Epithelial cell of proximal tubule (primary cell): ENCODE results near the gene PCDH15. TPM values are rescaled to one million over a fixed set of nuclear protein-coding genes. Genes with fewer than 3 reads are reported as not detected.

Experiments
- DNase-seq: peaks from one replicate; pipeline ENCODE4 v3.0.0-alpha.2; 2011; ENCODE audit warnings: low read depth
- H3K4me3 ChIP-seq: 2 replicates; pipeline ENCODE4 v1.5.1; 2011; ENCODE audit warnings: low read depth, mild to moderate bottlenecking, low read length
- CTCF ChIP-seq: conservative IDR thresholded peaks from 2 replicates; pipeline ENCODE4 v1.5.1; 2012; ENCODE audit warnings: low read depth, mild to moderate bottlenecking, low read length
- total RNA-seq: library from RNA; depleted of rRNA; stranded (reverse); fragments of >200 nt; gene quantifications from 2 replicates; pipeline ENCODE4 v1.2.3, GENCODE V29; 2015

PCDH15 gene
- total RNA-seq, 1 donor from 2014 or later = not detected

- TF ChIP-seq CTCF = no peak
- no peak overlapping the region for H3K4me3 ChIP-seq
- no peak for DNase-seq
Observed at GRCh38 chr10:54485971-54486370, 315.1 kb downstream of the PCDH15 start.

GRCh38 chr10:54484186-54484585 lies 316.8 kb downstream of the PCDH15 start:
- no peak overlapping the region for H3K4me3 ChIP-seq
- no peak for DNase-seq
- no peak for TF ChIP-seq CTCF

GRCh38 chr10:54478601-54479000 lies 322.4 kb downstream of the PCDH15 start:
- H3K4me3 ChIP-seq = no peak overlapping the region
- TF ChIP-seq CTCF = no peak
- DNase-seq = no peak

GRCh38 chr10:54477738-54478137 lies 323.3 kb downstream of the PCDH15 start:
- no peak for TF ChIP-seq CTCF
- DNase-seq = no peak
- H3K4me3 ChIP-seq = no peak overlapping the region

GRCh38 chr10:54470324-54470631 lies 330.8 kb downstream of the PCDH15 start:
- no peak for TF ChIP-seq CTCF
- DNase-seq = no peak

GRCh38 chr10:54469587-54470323 lies 331.3 kb downstream of the PCDH15 start:
- no peak for TF ChIP-seq CTCF
- H3K4me3 ChIP-seq = peak overlapping the region; percentile 42
- no peak for DNase-seq

More at GRCh38 chr10:54470324-54470631, 330.8 kb downstream of the PCDH15 start:
- peak overlapping the region; percentile 42 for H3K4me3 ChIP-seq

- H3K4me3 ChIP-seq = no peak overlapping the region
- TF ChIP-seq CTCF = no peak
- no peak for DNase-seq
Observed at GRCh38 chr10:54454271-54454670, 346.8 kb downstream of the PCDH15 start.
